GM12891 (cell line): ENCODE results near the gene TSC22D1. TPM values are rescaled to one million over a fixed set of nuclear protein-coding genes. Genes with fewer than 3 reads are reported as not detected.

Experiments used
- DNase-seq: peaks from one replicate; pipeline ENCODE4 v3.0.0; 2011; ENCODE audit warnings: low spot score; ENCODE audit not compliant: insufficient read length
- FAIRE-seq: peaks from 2 replicates; lab custom pipeline; 2011; peaks lifted over from hg19 to GRCh38; lab: Jason Lieb, UNC
- PAX5 ChIP-seq: IDR thresholded peaks from 2 replicates; pipeline ENCODE4 v1.6.1; 2011; ENCODE audit warnings: low read length, moderate library complexity, mild to moderate bottlenecking; ENCODE audit not compliant: insufficient read depth, severe bottlenecking
- POLR2A ChIP-seq: IDR thresholded peaks from 2 replicates; pipeline ENCODE4 v1.6.1; 2011; ENCODE audit warnings: low read depth, low read length, control low read depth
- POLR2AphosphoS5 ChIP-seq: IDR thresholded peaks from 2 replicates; pipeline ENCODE4 v1.6.1; 2011; ENCODE audit warnings: low read depth, low read length, control low read depth
- POU2F2 ChIP-seq: IDR thresholded peaks from 2 replicates; pipeline ENCODE4 v1.6.1; 2011; ENCODE audit warnings: low read depth, mild to moderate bottlenecking, control low read depth, low read length, moderate library complexity
- SPI1 ChIP-seq: IDR thresholded peaks from 2 replicates; pipeline ENCODE4 v1.6.1; 2011; ENCODE audit warnings: low read depth, low read length, control low read depth
- TAF1 ChIP-seq: IDR thresholded peaks from 2 replicates; pipeline ENCODE4 v1.6.1; 2011; ENCODE audit warnings: low read depth, low read length, control low read depth
- polyA plus RNA-seq: library from polyadenylated mRNA; unstranded; fragments of >200 nt; gene quantifications from one replicate; pipeline ENCODE4 v1.2.1, GENCODE V29; 2012; ENCODE audit warnings: low read depth, missing spikeins, inconsistent platforms; ENCODE audit not compliant: missing spikeins

Gene TSC22D1
- polyA plus RNA-seq, result 1.7 TPM

DNA sequence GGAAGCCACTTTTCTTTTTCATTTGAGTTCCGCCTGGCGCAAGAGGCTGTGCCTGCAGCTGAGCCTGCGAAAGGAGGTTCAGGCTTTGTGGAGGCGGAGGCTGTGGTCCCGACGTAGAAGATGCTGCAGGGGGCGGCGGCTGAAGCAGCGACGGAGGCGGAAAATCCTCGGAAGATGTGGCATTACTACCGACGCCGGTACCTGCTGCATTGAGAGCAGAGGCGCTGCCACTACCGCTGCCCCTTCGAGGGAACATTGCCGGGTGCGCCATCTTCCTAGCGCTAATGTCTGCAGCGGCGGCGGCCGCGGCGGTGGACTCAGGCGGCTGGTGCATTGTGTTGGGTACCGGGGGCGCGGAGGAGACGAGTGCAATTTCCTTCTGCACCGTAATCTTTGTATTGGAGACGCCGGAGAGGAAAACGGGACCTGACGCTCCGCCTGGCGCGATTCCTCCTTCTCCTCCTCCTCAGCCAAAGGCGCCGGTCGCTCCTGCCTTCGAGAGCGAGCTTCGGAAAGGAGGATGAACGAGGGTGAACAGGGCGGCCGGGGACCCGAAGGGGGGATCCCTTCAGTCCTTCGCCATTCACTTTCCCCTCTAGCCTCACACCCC is at the start of gene TSC22D1:
TSS of gene TSC22D1 (minus strand) at position 590 of the 610 bp plus-strand sequence. CDS start at position 334, 256 bp downstream.
- peak; percentile 14 for DNase-seq
- FAIRE-seq, result peak; percentile 83
- no peak for TF ChIP-seq SPI1
- no peak for TF ChIP-seq TAF1
- TF ChIP-seq PAX5, result no peak
- no peak for TF ChIP-seq POLR2A
- no peak for TF ChIP-seq POU2F2
- no peak for TF ChIP-seq POLR2AphosphoS5

DNA sequence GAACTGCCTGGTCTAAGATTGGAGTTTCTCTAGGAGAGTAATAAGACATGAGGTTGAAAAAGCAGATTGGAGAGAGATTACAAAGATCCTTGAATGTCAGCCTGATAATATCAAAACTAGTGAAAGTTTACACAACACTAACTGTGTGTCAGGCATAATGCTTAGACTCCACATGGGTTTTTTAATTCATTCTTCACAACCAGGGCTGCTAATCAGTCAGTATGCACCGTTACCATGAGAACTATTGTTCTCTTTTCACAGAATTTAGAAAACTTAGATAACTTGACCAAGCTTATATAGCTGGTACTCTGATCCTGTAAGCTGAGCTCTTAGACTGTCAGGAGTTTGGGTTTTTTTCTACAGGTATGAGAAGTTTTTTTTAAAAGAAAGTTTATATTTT is 46.6 kb upstream of the TSC22D1 start:
- FAIRE-seq (no peak), DNase-seq (no peak)
- TF ChIP-seq POLR2A, result no peak
- no peak for TF ChIP-seq POLR2AphosphoS5
- TF ChIP-seq SPI1, result no peak
- TF ChIP-seq POU2F2, result no peak
- TF ChIP-seq PAX5, result no peak
- TF ChIP-seq TAF1, result no peak

DNA sequence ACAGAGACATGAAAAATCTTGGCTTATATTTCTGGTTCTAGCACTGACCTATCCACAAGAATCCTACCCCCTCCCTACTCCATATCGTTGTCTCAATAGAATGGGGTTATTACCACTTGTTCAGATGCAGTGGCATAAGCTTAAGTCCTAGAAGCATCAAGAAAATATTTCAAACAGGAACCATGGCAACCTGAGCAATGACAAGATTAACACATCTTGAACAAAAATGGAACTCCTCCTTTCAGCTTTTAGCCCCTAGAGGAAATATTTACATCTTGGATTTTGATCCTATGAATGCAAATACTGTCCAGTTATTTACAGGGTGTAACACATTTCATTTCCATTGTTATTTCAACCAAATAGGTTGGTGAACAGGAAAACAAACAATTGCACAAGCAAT is 46.1 kb upstream of the TSC22D1 start:
- FAIRE-seq (no peak), DNase-seq (no peak)
- TF ChIP-seq PAX5 (no peak), TAF1 (no peak), POLR2AphosphoS5 (no peak)

DNA sequence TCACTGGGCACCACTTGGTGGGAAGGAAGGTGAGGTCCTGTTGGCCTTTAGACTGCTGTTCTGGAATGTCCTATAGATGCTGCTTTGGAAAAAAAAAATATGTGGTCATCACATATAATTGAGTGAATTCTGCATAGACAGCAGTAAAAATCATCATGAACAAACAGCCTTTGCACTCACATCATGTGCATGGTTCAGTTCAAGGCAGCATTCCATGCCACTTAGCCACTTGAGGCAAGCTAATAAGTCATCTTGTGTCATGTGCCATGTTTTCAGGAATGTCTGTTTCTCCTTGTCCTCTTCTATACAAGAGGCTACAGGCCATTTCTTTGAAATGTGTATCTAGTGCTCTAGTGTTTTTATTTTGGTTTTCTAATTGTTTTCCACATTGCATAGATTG is 43.9 kb upstream of the TSC22D1 start:
- no peak for FAIRE-seq
- DNase-seq, result no peak
- TF ChIP-seq PAX5 (no peak), POLR2AphosphoS5 (no peak), TAF1 (no peak), POLR2A (no peak), SPI1 (no peak), POU2F2 (no peak)

DNA sequence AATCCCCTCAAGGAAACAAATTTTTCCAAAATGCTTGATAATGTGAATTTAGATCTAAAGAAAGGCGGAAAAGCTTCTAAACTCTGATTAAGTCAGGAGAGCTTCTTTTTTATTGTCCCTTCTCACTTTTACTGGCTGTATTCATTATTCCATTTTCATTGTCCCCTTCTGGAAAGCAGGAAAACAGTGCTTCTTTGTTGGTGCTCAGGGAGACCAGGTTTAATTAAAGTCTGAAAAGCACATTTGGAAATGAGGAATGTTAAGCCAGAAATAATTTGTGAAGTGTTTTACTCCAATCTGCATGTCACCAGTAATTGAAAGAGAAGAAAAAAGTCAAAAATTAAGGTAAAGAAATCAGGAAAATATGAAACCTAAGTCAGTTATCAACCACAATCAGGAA is 43.5 kb upstream of the TSC22D1 start:
- DNase-seq (no peak), FAIRE-seq (no peak)
- no peak for TF ChIP-seq TAF1
- TF ChIP-seq SPI1, result no peak
- TF ChIP-seq POLR2A, result no peak
- no peak for TF ChIP-seq POU2F2
- no peak for TF ChIP-seq PAX5
- TF ChIP-seq POLR2AphosphoS5, result no peak

DNA sequence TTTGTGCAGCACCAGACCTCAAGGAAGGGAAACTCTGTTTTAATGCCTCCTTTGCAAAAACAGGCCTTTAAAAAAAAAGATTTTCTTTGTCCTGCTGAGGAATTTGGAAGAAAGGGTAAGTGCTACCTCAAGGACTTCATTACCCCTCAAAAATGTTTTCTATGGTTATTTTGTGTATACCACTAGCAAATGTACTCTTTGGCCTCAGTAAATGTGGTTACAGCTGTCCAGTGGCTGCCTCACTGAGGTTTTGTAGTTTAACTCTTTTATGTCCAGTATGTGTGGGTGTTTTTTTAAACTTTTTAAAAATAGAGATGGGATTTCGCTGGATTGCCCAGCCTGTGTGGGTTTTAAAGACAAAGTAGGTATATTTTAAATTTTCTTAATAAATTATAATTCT is 42.2 kb upstream of the TSC22D1 start:
- FAIRE-seq (no peak), DNase-seq (no peak)
- no peak for TF ChIP-seq POLR2AphosphoS5

DNA sequence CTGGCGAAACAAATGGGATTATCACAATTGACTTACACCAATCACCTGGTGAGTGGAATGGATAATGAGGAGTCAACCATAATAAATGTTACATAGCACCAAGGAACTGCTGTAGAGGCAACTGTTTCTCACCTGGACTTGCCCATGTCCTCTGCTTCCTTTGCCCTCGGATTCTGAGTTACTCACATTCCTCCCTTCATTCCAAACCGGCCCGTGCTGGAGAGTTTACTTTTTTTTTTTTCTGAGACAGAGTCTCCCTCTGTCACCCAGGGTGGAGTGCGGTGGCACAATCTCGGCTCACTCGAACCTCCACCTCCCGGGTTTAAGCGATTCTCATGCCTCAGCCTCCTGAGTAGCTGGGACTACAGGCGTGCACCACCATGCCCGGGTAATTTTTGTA is 41.5 kb upstream of the TSC22D1 start:
- FAIRE-seq, result no peak
- TF ChIP-seq POU2F2 (no peak), SPI1 (no peak), POLR2A (no peak), PAX5 (no peak), TAF1 (no peak), POLR2AphosphoS5 (no peak)
- no peak for DNase-seq

DNA sequence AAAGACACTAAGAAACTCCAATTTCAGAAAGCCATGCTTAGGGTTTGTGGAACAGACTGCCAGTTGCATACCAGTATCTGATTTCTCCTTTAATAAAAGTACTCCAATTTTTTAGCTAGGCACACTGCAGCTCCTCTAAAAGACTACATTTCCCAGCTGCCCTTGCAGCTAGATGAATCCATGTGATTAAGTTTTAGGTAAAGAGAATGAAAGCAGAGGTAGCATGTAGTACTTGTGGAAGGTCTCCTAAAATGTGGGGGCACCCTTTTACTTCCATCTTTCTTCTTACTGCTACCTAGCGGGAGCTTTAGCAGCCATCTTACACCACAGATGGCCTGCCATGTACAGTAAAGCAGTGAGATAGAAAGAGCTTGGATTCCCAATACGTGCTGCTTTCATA is 33.0 kb upstream of the TSC22D1 start:
- no peak for TF ChIP-seq POLR2A
- no peak for TF ChIP-seq TAF1
- no peak for TF ChIP-seq POU2F2

DNA sequence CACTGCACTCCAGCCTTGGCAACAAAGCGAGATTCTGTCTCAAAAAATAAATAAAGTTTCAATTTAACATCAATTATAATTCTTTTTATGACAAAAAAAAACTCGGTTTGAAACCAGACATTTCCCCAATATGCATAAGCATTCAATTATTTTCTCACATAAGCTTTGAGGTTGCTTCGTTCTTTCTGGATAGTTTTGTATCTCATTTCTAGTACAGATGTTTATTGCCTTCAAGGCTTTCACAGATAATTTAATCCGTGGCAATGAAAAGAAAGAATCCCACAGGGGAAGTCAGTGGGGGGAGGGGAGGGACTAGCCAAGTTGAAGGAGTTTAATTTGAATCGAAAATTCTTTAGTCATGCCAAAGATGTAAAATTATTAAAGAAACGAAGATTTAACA is 29.6 kb upstream of the TSC22D1 start:
- FAIRE-seq, result no peak
- no peak for DNase-seq
- TF ChIP-seq TAF1 (no peak), POU2F2 (no peak), SPI1 (no peak), POLR2A (no peak), POLR2AphosphoS5 (no peak), PAX5 (no peak)

More for the DNA sequence above, 33.0 kb upstream of the TSC22D1 start:
- no peak for DNase-seq
- FAIRE-seq, result no peak

DNA sequence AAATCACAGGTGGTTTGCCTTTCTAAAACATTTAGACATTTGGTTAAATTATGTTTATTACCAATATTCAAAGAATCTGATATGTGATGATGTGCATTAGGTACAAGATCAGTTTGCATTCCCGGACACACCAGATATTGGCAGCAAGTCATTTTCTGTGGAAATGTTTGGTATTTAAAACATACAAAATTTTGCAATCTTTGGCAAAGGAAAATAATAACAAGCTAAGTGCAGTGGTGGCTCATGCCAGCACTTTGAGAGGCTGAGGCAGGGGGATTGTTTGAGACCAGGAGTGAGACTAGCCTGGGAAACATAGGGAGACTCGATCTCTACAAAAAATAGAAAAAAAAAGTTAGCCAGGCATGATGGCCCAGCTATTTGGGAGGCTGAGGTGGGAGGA is 29.1 kb upstream of the TSC22D1 start:
- TF ChIP-seq POLR2AphosphoS5, result no peak
- TF ChIP-seq SPI1, result no peak
- no peak for TF ChIP-seq POU2F2
- TF ChIP-seq PAX5, result no peak
- TF ChIP-seq TAF1, result no peak
- no peak for TF ChIP-seq POLR2A

More for the DNA sequence above, 29.1 kb upstream of the TSC22D1 start:
- DNase-seq (no peak), FAIRE-seq (no peak)
